CD1c-positive myeloid dendritic cell (primary cell): ENCODE measurements around the gene CNOT6.
A peak's percentile ranks its signal among the peaks of the same experiment; 100 is the strongest.
"Not testable (repeated sequence)": the region's sequence is repeated elsewhere in the genome, so short reads cannot be mapped to it uniquely, and the experiment has no call there.

ENCODE experiments used
- DNase-seq: peaks from one replicate; pipeline ENCODE4 v3.0.0-alpha.2; 2016; ENCODE audit errors: extremely low spot score

Gene CNOT6

DNA sequence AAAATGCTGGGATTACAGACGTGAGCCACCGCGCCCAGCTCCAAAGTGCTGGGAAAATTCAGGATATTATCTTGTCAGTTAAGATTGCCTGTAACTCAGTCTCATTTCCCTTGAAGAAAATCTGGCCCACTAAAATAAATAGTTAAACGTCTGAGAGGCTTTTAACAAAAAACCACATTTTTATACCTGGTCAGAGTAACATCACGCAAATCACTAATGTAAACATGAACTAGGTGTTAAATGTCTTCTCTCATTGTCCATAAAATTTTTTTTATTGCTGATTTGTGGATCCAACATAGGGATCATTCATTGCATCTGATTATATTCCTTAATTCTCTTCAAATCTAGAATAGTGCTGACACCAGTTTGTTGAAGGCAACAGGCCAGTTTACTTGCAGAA lies 22.3 kb downstream of the CNOT6 start:
- no peak for DNase-seq

DNA sequence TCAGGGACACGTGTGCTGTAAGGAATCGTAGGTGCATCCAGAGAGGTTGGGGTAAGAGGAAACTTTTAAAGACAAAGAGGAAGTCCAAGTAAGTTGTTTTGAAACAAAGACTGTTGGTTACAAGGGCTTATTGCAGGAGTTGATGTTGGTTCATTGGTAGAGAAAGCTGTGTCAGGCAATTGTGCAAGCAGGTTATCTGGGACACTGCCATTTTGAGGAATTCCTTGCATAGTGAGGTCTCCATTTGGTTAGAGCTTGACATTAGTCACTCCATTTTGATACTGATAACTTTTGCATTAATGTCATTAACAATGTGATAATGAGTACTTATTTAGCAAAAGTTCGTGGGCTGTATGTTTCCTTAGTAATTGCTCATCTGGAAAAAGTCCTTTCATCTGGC lies 24.9 kb downstream of the CNOT6 start:
- peak; percentile 59 for DNase-seq

DNA sequence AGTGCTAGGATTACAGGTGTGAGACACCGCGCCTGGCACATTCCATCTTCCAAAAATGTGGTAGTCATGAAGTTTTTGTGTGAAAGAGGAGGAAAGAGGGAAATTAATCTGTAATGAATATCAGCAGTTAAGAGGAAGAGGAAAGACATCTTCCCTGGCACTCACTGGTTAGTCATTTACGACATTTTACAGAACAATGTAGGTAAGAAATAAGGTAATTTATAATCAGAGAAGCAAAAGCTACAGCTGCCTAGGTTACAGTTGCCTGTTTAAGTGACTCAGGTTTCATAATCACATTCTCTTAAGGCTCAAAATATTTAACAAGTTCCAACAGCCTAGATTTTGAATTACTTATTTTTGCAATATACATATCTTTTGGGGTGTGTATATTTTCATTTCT lies 26.9 kb downstream of the CNOT6 start:
- DNase-seq, result no peak

GRCh38 chr5:180521591-180521990 lies 27.4 kb downstream of the CNOT6 start:
- DNase-seq, result no peak

- no peak for DNase-seq
Observed at GRCh38 chr5:180522330-180522729, 28.2 kb downstream of the CNOT6 start.

- DNase-seq, result peak; percentile 5
Observed at GRCh38 chr5:180523629-180524466, 29.7 kb downstream of the CNOT6 start.

DNA sequence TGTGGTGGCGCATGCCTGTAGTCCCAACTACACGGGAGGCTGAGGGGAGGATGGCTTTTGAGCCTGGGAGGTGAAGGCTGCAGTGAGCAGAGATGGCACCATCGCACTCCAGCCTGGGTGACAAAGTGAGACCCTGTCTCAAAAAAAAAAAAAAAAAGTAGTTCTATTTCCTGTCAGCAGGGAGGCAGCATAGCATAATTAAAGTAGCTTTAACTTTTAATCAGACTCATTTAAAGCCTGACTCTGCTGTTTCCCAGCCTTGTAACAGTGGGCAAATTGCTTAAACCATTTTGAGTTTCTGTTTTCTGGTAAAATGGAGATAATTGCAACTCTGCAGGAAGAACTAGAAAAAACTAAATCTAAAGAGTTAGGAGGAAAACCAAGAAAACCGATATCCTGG lies 31.2 kb downstream of the CNOT6 start:
- no peak for DNase-seq

- no peak for DNase-seq
Observed at GRCh38 chr5:180526269-180526668, 32.1 kb downstream of the CNOT6 start.

DNA sequence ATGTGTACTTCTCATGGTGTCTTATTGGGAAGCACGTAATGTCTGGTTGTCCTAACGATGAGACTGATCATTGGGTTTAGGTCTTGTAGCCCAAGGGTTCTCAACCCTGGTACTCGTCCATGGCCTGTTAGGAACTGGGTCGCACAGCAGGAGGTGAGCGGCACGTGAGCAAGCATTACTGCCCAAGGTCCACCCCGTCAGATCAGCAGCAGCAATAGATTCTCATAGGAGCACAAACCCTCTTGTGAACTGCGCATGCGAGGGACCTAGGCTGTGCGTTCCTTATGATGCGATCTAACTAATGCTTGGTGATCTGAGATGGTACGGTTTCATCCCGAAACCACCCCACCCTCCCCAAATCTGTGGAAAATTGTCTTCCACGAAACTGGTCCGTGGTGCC lies 33.5 kb downstream of the CNOT6 start:
- no peak for DNase-seq

- not testable (repeated sequence) for DNase-seq
Observed at GRCh38 chr5:180531036-180531585, 36.9 kb downstream of the CNOT6 start.

DNA sequence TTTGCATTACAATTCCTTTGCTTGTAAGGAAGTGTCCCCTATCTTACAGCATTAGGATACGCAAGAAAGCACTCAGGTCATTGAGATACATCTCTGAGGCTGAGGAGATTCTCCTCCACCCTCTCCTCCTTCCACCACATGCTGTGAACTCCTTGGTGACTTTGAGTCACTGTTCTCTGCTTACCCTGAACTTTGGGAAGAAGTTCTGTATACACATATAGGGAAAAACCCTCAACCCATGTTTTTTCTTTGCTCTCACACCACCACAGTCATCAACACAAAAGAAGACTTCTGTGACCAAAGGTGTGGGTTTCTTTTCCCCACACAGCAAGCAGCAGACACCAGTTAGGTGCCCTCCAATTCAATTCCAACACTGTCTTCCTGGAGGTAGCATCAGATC lies 38.1 kb downstream of the CNOT6 start:
- no peak for DNase-seq

DNA sequence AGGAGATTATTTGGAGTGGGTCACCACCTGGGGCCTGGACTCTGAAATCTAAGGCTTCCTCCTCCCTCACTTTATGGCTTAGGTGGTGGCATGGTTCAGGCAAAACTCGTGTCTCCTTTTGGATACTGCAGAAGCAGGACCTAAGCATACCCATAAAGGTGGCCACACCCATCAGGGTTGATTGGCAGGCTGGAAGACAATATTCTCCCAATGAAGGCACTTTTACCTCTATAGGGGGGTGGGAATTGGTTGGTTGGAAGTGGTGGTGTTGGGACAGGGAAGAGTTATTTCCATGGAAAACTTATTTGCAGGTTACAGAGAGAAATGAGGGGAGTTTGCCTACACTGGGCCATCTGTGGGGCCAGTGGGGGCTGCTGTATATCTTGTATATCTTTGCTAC lies 39.7 kb downstream of the CNOT6 start:
- DNase-seq, result no peak

DNA sequence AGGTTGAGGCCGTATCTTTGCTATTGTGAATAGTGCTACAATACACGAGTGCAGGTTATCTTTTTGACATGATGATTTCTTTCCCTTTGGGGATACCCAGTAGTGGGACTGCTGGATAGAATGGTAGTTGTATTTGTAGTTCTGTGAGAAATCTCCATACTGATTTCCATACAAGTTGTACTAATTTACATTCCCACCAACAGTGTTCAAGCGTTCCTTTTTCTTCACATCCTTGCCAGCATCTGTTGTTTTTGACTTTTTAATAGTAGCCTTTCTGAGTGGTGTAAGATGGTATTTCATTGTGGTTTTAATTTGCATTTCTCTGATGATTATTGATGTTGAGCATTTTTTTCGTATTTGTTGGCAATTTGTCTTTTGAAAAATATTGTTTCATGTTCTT lies 41.4 kb downstream of the CNOT6 start:
- no peak for DNase-seq

DNA sequence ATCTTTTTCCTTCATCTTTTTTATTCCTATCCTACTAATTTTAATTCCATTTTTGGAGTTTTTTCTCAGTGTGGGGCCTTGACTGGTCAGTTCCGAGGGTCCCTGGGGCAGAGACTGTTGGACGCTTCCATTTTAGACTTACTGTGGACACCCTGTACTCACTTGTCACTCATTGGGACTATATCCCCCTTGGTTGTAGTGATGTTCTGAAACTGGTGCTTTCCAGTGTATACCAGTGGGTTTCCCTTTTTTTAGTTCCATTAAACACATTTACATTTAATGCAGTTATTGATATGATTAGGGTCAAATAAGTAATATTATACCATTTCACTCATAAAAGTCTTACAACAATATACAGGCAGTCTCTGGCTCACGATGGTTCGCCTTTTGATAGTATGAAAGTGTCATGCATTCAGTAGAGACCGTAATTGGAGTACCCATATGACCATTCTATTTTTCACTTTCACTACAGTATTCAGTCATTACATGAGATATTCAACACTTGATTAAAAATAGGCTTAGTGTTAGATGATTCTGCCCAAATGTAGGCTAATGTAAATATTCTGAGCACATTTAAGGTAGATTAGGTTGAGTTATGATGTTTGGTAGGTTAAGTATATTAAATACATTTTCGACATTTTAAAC lies 46.0 kb downstream of the CNOT6 start:
- DNase-seq, result no peak

DNA sequence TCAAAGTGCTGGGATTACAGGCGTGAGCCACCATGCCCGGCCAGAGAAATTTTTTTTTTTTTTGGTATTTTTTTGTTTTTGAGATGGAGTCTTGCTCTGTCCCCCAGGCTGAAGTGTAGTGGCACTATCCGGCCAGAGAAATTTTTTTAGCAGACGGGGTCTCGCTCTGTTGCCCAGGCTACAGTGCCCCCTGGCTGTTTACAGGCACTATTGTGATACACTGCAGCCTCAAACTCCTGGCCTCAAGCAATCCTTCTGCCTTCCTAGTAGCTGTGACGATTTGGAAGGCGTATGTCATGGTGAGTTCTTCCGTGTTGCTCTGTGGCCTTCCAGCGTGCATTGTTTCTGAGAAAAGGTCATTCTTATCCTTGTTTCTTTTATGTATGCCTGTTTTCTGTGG lies 47.5 kb downstream of the CNOT6 start:
- DNase-seq, result no peak

DNA sequence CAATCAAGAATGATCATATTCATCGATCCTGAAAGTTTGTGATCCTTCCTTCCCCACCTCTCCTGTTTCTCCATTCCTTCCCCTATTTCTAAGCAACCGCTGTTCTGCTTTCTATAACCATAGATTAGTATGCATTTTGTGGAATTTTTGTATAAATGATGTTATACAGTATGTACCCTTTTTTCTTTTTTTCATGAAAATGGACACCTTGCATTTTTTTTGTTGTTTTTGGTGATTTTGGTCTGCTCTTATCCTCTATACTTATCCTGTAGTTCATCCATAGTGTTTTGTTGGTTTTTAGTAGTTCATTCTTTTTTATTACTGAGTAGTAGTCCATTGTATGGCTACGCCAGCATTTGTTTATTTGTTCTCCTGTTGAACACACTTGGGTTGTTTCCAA lies 51.1 kb downstream of the CNOT6 start:
- no peak for DNase-seq

- no peak for DNase-seq
Observed at GRCh38 chr5:180548563-180548962, 54.4 kb downstream of the CNOT6 start.

- no peak for DNase-seq
Observed at GRCh38 chr5:180553530-180553929, 59.4 kb downstream of the CNOT6 start.

DNA sequence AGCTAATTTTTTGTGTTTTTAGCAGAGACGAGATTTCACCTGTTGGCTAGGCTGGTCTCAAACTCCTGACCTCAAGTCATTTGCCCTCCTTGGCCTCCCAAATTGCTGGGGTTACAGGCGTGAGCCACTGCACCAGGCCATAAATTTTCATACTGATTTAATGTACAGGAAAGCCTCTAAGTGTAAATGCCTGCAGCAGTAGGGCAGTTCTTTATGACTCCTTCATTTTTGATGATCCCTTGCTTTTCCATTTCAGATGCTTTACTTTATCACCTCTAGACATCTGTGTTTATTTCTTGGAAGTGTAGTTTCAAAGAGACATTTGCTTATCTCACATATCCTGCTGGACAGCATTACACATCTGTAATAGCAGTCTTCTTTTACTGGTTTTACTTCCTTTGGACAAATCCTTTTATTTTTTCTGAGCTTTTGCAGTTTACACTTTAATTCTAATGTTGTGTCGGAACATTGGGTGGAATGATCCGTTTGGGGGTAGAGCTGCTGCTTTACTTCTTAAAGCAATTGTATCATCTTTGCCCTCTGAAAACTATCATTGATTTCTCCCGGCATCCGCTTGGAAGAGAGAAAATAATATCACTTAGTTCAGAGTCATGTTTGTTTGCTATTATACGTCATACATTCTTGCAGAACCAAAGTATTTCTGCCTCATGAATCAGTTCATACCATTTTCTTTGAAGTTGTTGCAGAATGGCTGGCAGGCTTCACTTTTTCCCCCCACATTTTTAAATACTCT lies 61.2 kb downstream of the CNOT6 start:
- DNase-seq, result no peak

GRCh38 chr5:180557217-180557809 lies 63.1 kb downstream of the CNOT6 start:
- no peak for DNase-seq

GRCh38 chr5:180558232-180558631 lies 64.1 kb downstream of the CNOT6 start:
- DNase-seq, result no peak

GRCh38 chr5:180563994-180564393 lies 69.8 kb downstream of the CNOT6 start:
- no peak for DNase-seq
